ENCODE measurements around the gene RAB38. TPM values are rescaled to one million over a fixed set of nuclear protein-coding genes. Genes with fewer than 3 reads are reported as not detected.

Gene RAB38
- total and polyA plus RNA-seq, 2 donors (not counting 1 experiment from before 2014, with no cell fraction given), result not detected

GRCh38 chr11:88152381-88152780, 22.9 kb downstream of the RAB38 start:
- Mint-ChIP-seq H3K4me3 (no peak overlapping the region), H3K27me3 (peaks cover 10% of the 10 kb centered on the region), H3K9me3 (ENCODE audit: insufficient read depth) (peaks cover 2% of the 10 kb centered on the region), H3K27ac (no peak overlapping the region), H3K4me1 (no peaks in the 10 kb centered on the region)
- H3K4me1 ChIP-seq (ENCODE audit: control insufficient read depth in 2 of 2, insufficient read depth in 2 of 2, low read length in 2 of 2), result no peaks in the 10 kb centered on the region
- H3K79me2 ChIP-seq (ENCODE audit: control insufficient read depth, insufficient read depth, low read length), result no peaks in the 10 kb centered on the region
- no peak for ATAC-seq (ENCODE audit: low read depth)
- no peak overlapping the region for H3K9ac ChIP-seq (ENCODE audit: low read length)
- H3K9me3 ChIP-seq (ENCODE audit: control extremely low read depth in 1 of 3, control insufficient read depth in 2 of 3, insufficient read depth in 1 of 3, low read length in 2 of 3), result peaks cover 0 to 13% (median 1%) of the 10 kb centered on the region in 3 donors
- no peak for DNase-seq
- H3K4me2 ChIP-seq (replicated peaks; ENCODE audit: low read depth, low read length, poor library complexity, severe bottlenecking), result no peak overlapping the region
- TF ChIP-seq EZH2 (IDR thresholded peaks at IDR 0.05; ENCODE audit: borderline replicate concordance, insufficient read depth, low read depth, low read length, poor library complexity, severe bottlenecking) (no peak), CTCF (IDR thresholded peaks at IDR 0.05) (no peak)
- H3K4me3 ChIP-seq (ENCODE audit: control extremely low read depth in 1 of 5, extremely low read depth in 1 of 5, insufficient read depth in 1 of 5, low read depth in 2 of 5, low read length in 4 of 5), result no peak overlapping the region
- H3K36me3 ChIP-seq (replicated peaks in 1 of 2; ENCODE audit: control extremely low read depth in 1 of 2, control insufficient read depth in 1 of 2, extremely low read depth in 1 of 2, insufficient read depth in 2 of 2, low read length in 1 of 2), result no peaks in the 10 kb centered on the region
- no peaks in the 10 kb centered on the region for H3K27me3 ChIP-seq (replicated peaks in 1 of 4; ENCODE audit: control extremely low read depth in 1 of 4, control insufficient read depth in 3 of 4, insufficient read depth in 4 of 4, low read length in 3 of 4)
- H3K27ac ChIP-seq (ENCODE audit: low read length in 2 of 2), result no peak overlapping the region
- H2AFZ ChIP-seq (ENCODE audit: insufficient read depth, low read depth, low read length, poor library complexity, severe bottlenecking), result no peak overlapping the region
- ChIA-PET CTCF (no interaction called here), POLR2A (no interaction called here)
- no peaks in the 10 kb centered on the region for H4K20me1 ChIP-seq (ENCODE audit: control insufficient read depth, insufficient read depth, low read length, poor library complexity, severe bottlenecking)
- intact Hi-C loops (cut with micrococcal nuclease), result no loop called here

- Histone ChIP-seq H4K20me1 (ENCODE audit: control insufficient read depth, insufficient read depth, low read length, poor library complexity, severe bottlenecking) (no peaks in the 10 kb centered on the region), H3K9me3 (ENCODE audit: control extremely low read depth in 1 of 3, control insufficient read depth in 2 of 3, insufficient read depth in 1 of 3, low read length in 2 of 3) (peaks cover 0 to 13% (median 0%) of the 10 kb centered on the region in 3 donors), H2AFZ (ENCODE audit: insufficient read depth, low read depth, low read length, poor library complexity, severe bottlenecking) (no peak overlapping the region), H3K4me2 (replicated peaks; ENCODE audit: low read depth, low read length, poor library complexity, severe bottlenecking) (no peak overlapping the region), H3K79me2 (ENCODE audit: control insufficient read depth, insufficient read depth, low read length) (no peaks in the 10 kb centered on the region), H3K4me1 (ENCODE audit: control insufficient read depth in 2 of 2, insufficient read depth in 2 of 2, low read length in 2 of 2) (no peaks in the 10 kb centered on the region), H3K27ac (ENCODE audit: low read length in 2 of 2) (no peak overlapping the region), H3K36me3 (replicated peaks in 1 of 2; ENCODE audit: control extremely low read depth in 1 of 2, control insufficient read depth in 1 of 2, extremely low read depth in 1 of 2, insufficient read depth in 2 of 2, low read length in 1 of 2) (no peaks in the 10 kb centered on the region), H3K9ac (ENCODE audit: low read length) (no peak overlapping the region), H3K4me3 (ENCODE audit: control extremely low read depth in 1 of 5, extremely low read depth in 1 of 5, insufficient read depth in 1 of 5, low read depth in 2 of 5, low read length in 4 of 5) (no peak overlapping the region), H3K27me3 (replicated peaks in 1 of 4; ENCODE audit: control extremely low read depth in 1 of 4, control insufficient read depth in 3 of 4, insufficient read depth in 4 of 4, low read length in 3 of 4) (no peaks in the 10 kb centered on the region)
- Mint-ChIP-seq H3K4me3 (no peak overlapping the region), H3K27ac (no peak overlapping the region), H3K27me3 (peaks cover 10% of the 10 kb centered on the region), H3K4me1 (no peaks in the 10 kb centered on the region), H3K9me3 (ENCODE audit: insufficient read depth) (peaks cover 2% of the 10 kb centered on the region)
- ATAC-seq (ENCODE audit: low read depth) (no peak), DNase-seq (no peak)
- 85% methylated on average over 4 of the region's 5 CpGs for WGBS (ENCODE audit: insufficient coverage)
- intact Hi-C loops (cut with micrococcal nuclease), result no loop called here
- TF ChIP-seq CTCF (IDR thresholded peaks at IDR 0.05) (no peak), EZH2 (IDR thresholded peaks at IDR 0.05; ENCODE audit: borderline replicate concordance, insufficient read depth, low read depth, low read length, poor library complexity, severe bottlenecking) (no peak)
- ChIA-PET POLR2A (no interaction called here), CTCF (no interaction called here)
These were observed 23.5 kb downstream of the RAB38 start for GRCh38 chr11:88151709-88152265.

Measured in B cell (primary cell).